B cell (primary cell): Measurements from ENCODE around the gene UBE3C.

Experiments used
- EZH2 ChIP-seq: IDR thresholded peaks from 2 replicates; pipeline ENCODE4 v1.6.1; 2012; ENCODE audit warnings: borderline replicate concordance, low read depth, mild to moderate bottlenecking, moderate library complexity, low read length; ENCODE audit not compliant: insufficient read depth, poor library complexity, severe bottlenecking
- TF ChIP-seq, protein P1 (sequence below): fragments of 200-600 bp; IDR thresholded peaks from one replicate; pipeline ENCODE4 v1.8.0; 2022; ENCODE audit warnings: antibody characterized with exemption, mild to moderate bottlenecking

DNA sequence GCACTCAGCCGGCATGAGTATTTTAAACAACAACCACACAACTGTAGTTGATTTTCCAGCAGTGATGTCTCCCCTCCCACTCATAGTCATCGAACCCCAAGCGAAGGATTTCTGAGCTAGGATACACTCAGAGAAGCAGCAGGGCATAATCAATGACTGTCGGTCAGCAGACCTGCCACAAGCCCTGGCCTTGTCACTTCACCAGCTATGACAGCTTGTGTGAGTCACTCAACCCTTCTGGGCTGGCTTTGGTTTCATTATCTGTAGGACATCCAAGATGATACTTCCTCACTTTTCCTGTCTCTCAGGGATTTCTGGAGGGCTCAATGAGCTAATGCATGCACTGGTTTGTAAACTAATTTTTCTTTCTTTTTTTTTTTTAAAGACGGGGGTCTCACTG, 22.0 kb upstream of the UBE3C start:
- TF ChIP-seq, protein P1, sequence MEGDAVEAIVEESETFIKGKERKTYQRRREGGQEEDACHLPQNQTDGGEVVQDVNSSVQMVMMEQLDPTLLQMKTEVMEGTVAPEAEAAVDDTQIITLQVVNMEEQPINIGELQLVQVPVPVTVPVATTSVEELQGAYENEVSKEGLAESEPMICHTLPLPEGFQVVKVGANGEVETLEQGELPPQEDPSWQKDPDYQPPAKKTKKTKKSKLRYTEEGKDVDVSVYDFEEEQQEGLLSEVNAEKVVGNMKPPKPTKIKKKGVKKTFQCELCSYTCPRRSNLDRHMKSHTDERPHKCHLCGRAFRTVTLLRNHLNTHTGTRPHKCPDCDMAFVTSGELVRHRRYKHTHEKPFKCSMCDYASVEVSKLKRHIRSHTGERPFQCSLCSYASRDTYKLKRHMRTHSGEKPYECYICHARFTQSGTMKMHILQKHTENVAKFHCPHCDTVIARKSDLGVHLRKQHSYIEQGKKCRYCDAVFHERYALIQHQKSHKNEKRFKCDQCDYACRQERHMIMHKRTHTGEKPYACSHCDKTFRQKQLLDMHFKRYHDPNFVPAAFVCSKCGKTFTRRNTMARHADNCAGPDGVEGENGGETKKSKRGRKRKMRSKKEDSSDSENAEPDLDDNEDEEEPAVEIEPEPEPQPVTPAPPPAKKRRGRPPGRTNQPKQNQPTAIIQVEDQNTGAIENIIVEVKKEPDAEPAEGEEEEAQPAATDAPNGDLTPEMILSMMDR, result no peak
- no peak for TF ChIP-seq EZH2
